Suprapubic skin (tissue), 4 donors: ENCODE measurements around the gene EPHB1. TPM values are rescaled to one million over a fixed set of nuclear protein-coding genes. Genes with fewer than 3 reads are reported as not detected.

Experiments
- DNase-seq, 2 donors: peaks; one replicate each; pipeline ENCODE4 v3.0.0-alpha.2; 2019; ENCODE audit warnings: low spot score in 2 of 2
- H3K27ac ChIP-seq: fragments of 200-600 bp; sonication (generic); one replicate; pipeline ENCODE4 v1.5.1; 2019
- H3K27me3 ChIP-seq: fragments of 200-600 bp; sonication (generic); one replicate; pipeline ENCODE4 v1.5.1; 2019
- H3K36me3 ChIP-seq: fragments of 200-600 bp; sonication (generic); one replicate; pipeline ENCODE4 v1.5.1; 2019
- H3K4me1 ChIP-seq: fragments of 200-600 bp; sonication (generic); one replicate; pipeline ENCODE4 v1.5.1; 2019
- H3K4me3 ChIP-seq: fragments of 200-600 bp; sonication (generic); one replicate; pipeline ENCODE4 v1.5.1; 2019; ENCODE audit warnings: mild to moderate bottlenecking
- H3K9me3 ChIP-seq: fragments of 200-600 bp; sonication (generic); one replicate; pipeline ENCODE4 v1.5.1; 2019
- CTCF ChIP-seq, 2 donors: fragments of 200-600 bp in 1 of 2; fragments of 450-650 bp in 1 of 2; sonication (generic) in 1 of 2; IDR thresholded peaks; one replicate each; pipeline ENCODE4 v1.5.1; 2016 to 2019; ENCODE audit warnings: antibody characterized with exemption in 2 of 2, mild to moderate bottlenecking in 1 of 2, moderate library complexity in 1 of 2
- EP300 ChIP-seq: sonication (generic); formaldehyde crosslinking; IDR thresholded peaks from one replicate; pipeline ENCODE4 v1.6.1; 2017; ENCODE audit warnings: antibody characterized with exemption
- POLR2A ChIP-seq, 2 donors: fragments of 450-650 bp; IDR thresholded peaks; one replicate each; pipeline ENCODE4 v1.6.1; 2017; ENCODE audit warnings: antibody characterized with exemption in 2 of 2, mild to moderate bottlenecking in 2 of 2, moderate library complexity in 2 of 2
- POLR2AphosphoS5 ChIP-seq, 3 donors: sonication (generic); formaldehyde crosslinking; IDR thresholded peaks; one replicate each; pipeline ENCODE4 v1.6.1; 2017; ENCODE audit warnings: antibody characterized with exemption in 3 of 3
- WGBS: methylation state at CpG from one replicate; pipeline ENCODE4 v1.1.5; 2018; 5-methylcytosine and 5-hydroxymethylcytosine counted together
- total RNA-seq, 4 donors: library from RNA; depleted of rRNA; stranded (reverse); fragments of >200 nt; gene quantifications; one replicate each; pipeline ENCODE4 v1.1.0, GENCODE V29; 2016

Gene EPHB1
- total RNA-seq, 4 donors from 2014 or later = 8.5 to 30.7 (median 18.5) TPM

- Histone ChIP-seq H3K9me3 (no peaks in the 10 kb centered on the region), H3K36me3 (no peaks in the 10 kb centered on the region), H3K4me1 (no peaks in the 10 kb centered on the region), H3K4me3 (no peak overlapping the region), H3K27me3 (no peaks in the 10 kb centered on the region), H3K27ac (no peak overlapping the region)
- no peak for DNase-seq
- 81% methylated on average over 9 of the region's 9 CpGs for WGBS
- TF ChIP-seq CTCF (IDR thresholded peaks at IDR 0.05) (no peak), POLR2A (IDR thresholded peaks at IDR 0.05) (no peak), POLR2AphosphoS5 (IDR thresholded peaks at IDR 0.05) (no peak), EP300 (no peak)
Measured at GRCh38 chr3:134752761-134753461, 42.1 kb upstream of the EPHB1 start.

DNA sequence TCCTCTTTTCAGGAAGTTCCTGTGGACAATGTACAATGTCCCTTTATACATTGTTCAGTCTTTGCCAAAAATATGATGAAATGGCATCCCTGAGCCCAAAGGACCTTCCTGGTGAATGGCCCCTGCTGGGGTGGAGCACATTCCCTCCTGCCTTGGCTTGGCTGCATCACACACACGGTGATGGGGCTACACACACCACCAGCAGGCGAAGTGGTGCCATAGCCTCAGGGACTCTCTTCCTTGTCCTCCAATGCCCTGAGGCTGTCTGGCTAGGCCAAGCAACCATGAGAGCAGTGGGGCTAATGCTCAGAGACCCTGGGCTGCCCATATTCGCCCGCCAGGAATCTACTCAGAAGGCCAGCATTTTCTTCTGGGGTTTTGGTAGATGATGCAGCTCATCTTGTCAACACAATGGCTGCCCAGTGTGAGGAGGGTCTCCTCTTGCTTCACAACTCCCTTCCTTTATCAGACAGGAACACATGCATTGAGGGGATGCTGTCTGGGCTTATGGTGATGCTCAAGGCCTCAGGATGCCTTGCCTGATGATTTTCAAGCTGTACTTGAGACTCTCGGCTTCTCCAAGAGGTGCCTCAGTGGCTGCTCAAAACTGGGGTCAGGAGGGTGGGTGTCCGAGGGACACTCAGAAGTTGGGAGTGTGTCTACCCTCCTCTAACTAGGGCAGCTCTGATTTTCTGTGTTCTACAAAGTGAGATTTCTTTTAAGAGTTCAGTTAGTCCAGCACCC, 40.9 kb upstream of the EPHB1 start:
- no peaks in the 10 kb centered on the region for H3K4me1 ChIP-seq
- no peaks in the 10 kb centered on the region for H3K9me3 ChIP-seq
- no peak overlapping the region for H3K4me3 ChIP-seq
- H3K27ac ChIP-seq = no peak overlapping the region
- H3K27me3 ChIP-seq = no peaks in the 10 kb centered on the region
- no peak for TF ChIP-seq POLR2A (IDR thresholded peaks at IDR 0.05)
- TF ChIP-seq CTCF (IDR thresholded peaks at IDR 0.05) = no peak
- no peak for TF ChIP-seq POLR2AphosphoS5 (IDR thresholded peaks at IDR 0.05)
- no peak for TF ChIP-seq EP300
- no peaks in the 10 kb centered on the region for H3K36me3 ChIP-seq
- 59% methylated on average over 5 of the region's 6 CpGs for WGBS
- no peak for DNase-seq

DNA sequence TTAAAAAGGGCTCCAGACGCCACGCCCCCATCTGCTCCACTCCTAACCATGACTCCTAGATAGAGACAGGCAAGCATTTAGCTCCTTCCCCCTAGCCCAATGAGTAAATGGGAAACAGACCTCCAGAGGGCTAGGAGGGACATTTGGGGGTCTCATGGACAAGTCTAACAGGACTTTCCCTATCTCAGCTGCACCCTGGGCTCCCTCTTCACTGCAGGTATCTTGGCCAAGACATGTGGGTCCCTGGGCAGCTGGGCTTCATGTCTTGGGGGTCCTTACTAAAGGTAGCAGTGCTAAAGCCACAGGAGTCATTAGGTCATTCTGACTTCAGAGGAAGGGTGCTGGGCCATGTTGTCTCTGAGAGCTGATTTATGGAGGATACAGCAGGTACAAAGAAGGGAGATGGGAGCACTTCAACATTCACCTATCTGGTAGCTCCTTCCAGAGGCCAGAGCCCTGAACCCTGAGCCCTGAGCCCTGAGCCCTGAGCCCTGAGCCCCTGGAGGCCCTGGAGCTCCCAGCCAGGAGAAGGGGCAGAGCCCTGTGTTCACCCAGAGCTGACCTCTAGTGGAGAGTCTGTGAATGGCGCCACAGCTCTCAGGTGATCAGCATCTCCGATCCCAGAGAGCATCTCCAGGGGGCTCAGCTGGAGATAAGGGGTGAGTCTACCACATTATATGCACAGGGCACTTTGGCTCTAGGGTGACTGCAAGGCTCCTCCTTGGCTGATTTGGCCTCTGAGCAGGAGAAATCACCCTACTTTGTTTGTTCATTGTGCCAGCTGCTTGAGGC, 40.1 kb upstream of the EPHB1 start:
- Histone ChIP-seq H3K36me3 (no peaks in the 10 kb centered on the region), H3K9me3 (no peaks in the 10 kb centered on the region), H3K4me3 (no peak overlapping the region), H3K4me1 (no peaks in the 10 kb centered on the region), H3K27ac (no peak overlapping the region), H3K27me3 (no peaks in the 10 kb centered on the region)
- WGBS = 67% methylated on average over 3 of the region's 4 CpGs
- DNase-seq = no peak
- TF ChIP-seq POLR2A (IDR thresholded peaks at IDR 0.05) = no peak
- peak; percentile 19 to 58 for TF ChIP-seq CTCF (IDR thresholded peaks at IDR 0.05)
- TF ChIP-seq EP300 = no peak

DNA sequence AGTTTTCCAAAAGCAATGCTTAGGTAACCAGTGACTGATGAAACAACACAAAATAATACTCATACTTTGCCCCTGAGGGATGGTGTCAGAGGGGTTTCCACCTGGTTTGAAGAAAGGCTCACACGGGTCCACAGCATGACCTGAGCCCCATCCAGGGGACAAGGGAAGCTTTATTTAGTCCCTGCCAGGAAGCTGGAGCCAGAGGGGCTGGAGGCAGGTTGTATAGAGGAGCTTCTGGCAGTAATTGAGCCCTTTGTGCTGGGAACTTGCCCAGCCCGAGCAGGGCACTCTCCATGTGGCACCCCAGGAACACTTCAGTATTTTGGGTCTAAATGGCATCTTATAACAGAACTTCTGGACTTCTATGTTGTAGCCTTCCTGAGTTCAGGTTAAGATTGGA, 39.2 kb upstream of the EPHB1 start:
- DNase-seq = no peak
- Histone ChIP-seq H3K36me3 (no peaks in the 10 kb centered on the region), H3K4me1 (no peaks in the 10 kb centered on the region), H3K4me3 (no peak overlapping the region), H3K27ac (no peak overlapping the region), H3K27me3 (no peaks in the 10 kb centered on the region), H3K9me3 (no peaks in the 10 kb centered on the region)
- no peak for TF ChIP-seq POLR2AphosphoS5 (IDR thresholded peaks at IDR 0.05)
- TF ChIP-seq EP300 = no peak
- TF ChIP-seq CTCF (IDR thresholded peaks at IDR 0.05) = no peak
- no peak for TF ChIP-seq POLR2A (IDR thresholded peaks at IDR 0.05)
- 61% methylated on average over 2 of the region's 2 CpGs for WGBS
